Left ventricle myocardium superior (tissue), 1 donor: Measurements from ENCODE around the gene GPR137B. TPM values are rescaled to one million over a fixed set of nuclear protein-coding genes. Genes with fewer than 3 reads are reported as not detected.

Experiments
- ATAC-seq: fragments of 200-7000 bp; cut with Tn5 transposase; one replicate; pipeline ENCODE4 v1.9.1; 2020; ENCODE audit warnings: mild to moderate bottlenecking, moderate library complexity
- DNase-seq: peaks from one replicate; pipeline ENCODE4 v3.0.0-alpha.2; 2020
- intact Hi-C: fragments of 100-400 bp; cut with micrococcal nuclease; formaldehyde crosslinking; loops from one replicate; pipeline ENCODE4 v1.11.0; 2022
- total RNA-seq: library from RNA; stranded (reverse); fragmentation: NEBNext Ultra II Directional; extraction: Animal tissue kit (Norgen Biotek cat#: 25700); gene quantifications from one replicate; pipeline ENCODE4 v1.2.1, GENCODE V29; 2021
- donor health status: DM: no; HTN: yes; CAD: no; lungs with severe emphysema.

Gene GPR137B
- total RNA-seq, 1 donor from 2014 or later: 31.6 TPM

GRCh38 chr1:236214761-236215160 is 72.4 kb downstream of the GPR137B start:
- no peak for ATAC-seq
- no peak for DNase-seq
- intact Hi-C loops: no loop called here

- ATAC-seq (no peak), DNase-seq (no peak)
- intact Hi-C loops: no loop called here
These were observed 78.1 kb downstream of the GPR137B start for GRCh38 chr1:236220473-236220872.

- no peak for DNase-seq
- intact Hi-C loops: no loop called here
- no peak for ATAC-seq
These were observed 80.3 kb downstream of the GPR137B start for GRCh38 chr1:236222632-236223031.

- DNase-seq (no peak), ATAC-seq (no peak)
- intact Hi-C loops: no loop called here
These were observed 86.1 kb downstream of the GPR137B start for GRCh38 chr1:236228411-236228810.

- DNase-seq (no peak), ATAC-seq (no peak)
- intact Hi-C loops: no loop called here
These were observed 92.8 kb downstream of the GPR137B start for GRCh38 chr1:236235116-236235515.

- ATAC-seq (no peak), DNase-seq (no peak)
- intact Hi-C loops: no loop called here
These were observed 96.8 kb downstream of the GPR137B start for GRCh38 chr1:236239092-236239585.

GRCh38 chr1:236240675-236241074 is 98.3 kb downstream of the GPR137B start:
- no peak for DNase-seq
- intact Hi-C loops: no loop called here
- no peak for ATAC-seq

GRCh38 chr1:236242568-236242967 is 100.2 kb downstream of the GPR137B start:
- DNase-seq (no peak), ATAC-seq (no peak)
- intact Hi-C loops: no loop called here

- ATAC-seq (no peak), DNase-seq (no peak)
- intact Hi-C loops: no loop called here
These were observed 104.9 kb downstream of the GPR137B start for GRCh38 chr1:236247286-236247685.

- DNase-seq: no peak
- intact Hi-C loops: no loop called here
- ATAC-seq: peak; percentile 25
These were observed 109.2 kb downstream of the GPR137B start for GRCh38 chr1:236251587-236251986.

GRCh38 chr1:236253119-236253518 is 110.8 kb downstream of the GPR137B start:
- ATAC-seq (no peak), DNase-seq (no peak)
- intact Hi-C loops: no loop called here

GRCh38 chr1:236253918-236254637 is 111.7 kb downstream of the GPR137B start:
- ATAC-seq (peak; percentile 60), DNase-seq (no peak)
- intact Hi-C loops: no loop called here

- ATAC-seq (no peak), DNase-seq (no peak)
- intact Hi-C loops: no loop called here
These were observed 114.9 kb downstream of the GPR137B start for GRCh38 chr1:236257216-236257615.

GRCh38 chr1:236258114-236258622 is 115.8 kb downstream of the GPR137B start:
- no peak for ATAC-seq
- intact Hi-C loops: no loop called here
- DNase-seq: no peak

Other genes starting within 250 kb of the GPR137B start
- 47.6 TPM for gene NID1, start 77.4 kb upstream of the GPR137B start, total RNA-seq
- 8.6 TPM for gene ERO1B, start 139.4 kb downstream of the GPR137B start, total RNA-seq